AG09319 (cell line): ENCODE data around the gene TSKU.

Source experiments
- DNase-seq: peaks from one replicate; pipeline ENCODE4 v3.0.0-alpha.2; 2010; ENCODE audit warnings: low read depth; ENCODE audit errors: extremely low read depth
- CTCF ChIP-seq: IDR thresholded peaks from 2 replicates; pipeline ENCODE4 v1.5.1; 2011; ENCODE audit warnings: low read depth, mild to moderate bottlenecking, inconsistent platforms, low read length, moderate library complexity

Gene TSKU

GRCh38 chr11:76771446-76772099, 11.6 kb upstream of the TSKU start:
- TF ChIP-seq CTCF: no peak
- no peak for DNase-seq

GRCh38 chr11:76772100-76772782, 10.9 kb upstream of the TSKU start:
- no peak for TF ChIP-seq CTCF
- DNase-seq: no peak

- no peak for DNase-seq
- no peak for TF ChIP-seq CTCF
Measured at GRCh38 chr11:76772783-76773106, 10.4 kb upstream of the TSKU start.

- TF ChIP-seq CTCF: no peak
- no peak for DNase-seq
Measured at GRCh38 chr11:76773921-76774361, 9.2 kb upstream of the TSKU start.

GRCh38 chr11:76776472-76776871, 6.7 kb upstream of the TSKU start:
- no peak for DNase-seq
- TF ChIP-seq CTCF: no peak

- no peak for DNase-seq
- TF ChIP-seq CTCF: no peak
Measured at GRCh38 chr11:76777305-76777704, 5.9 kb upstream of the TSKU start.

- no peak for DNase-seq
- TF ChIP-seq CTCF: no peak
Measured at GRCh38 chr11:76777876-76778275, 5.3 kb upstream of the TSKU start.
